GM03348 (cell line): Measurements from ENCODE around the gene NRP1.
"Not testable (repeated sequence)": the region's sequence is repeated elsewhere in the genome, so short reads cannot be mapped to it uniquely, and the experiment has no call there.

ENCODE experiments used
- DNase-seq: peaks from one replicate; pipeline ENCODE4 v3.0.0; 2012; ENCODE audit warnings: low spot score

Gene NRP1

DNA sequence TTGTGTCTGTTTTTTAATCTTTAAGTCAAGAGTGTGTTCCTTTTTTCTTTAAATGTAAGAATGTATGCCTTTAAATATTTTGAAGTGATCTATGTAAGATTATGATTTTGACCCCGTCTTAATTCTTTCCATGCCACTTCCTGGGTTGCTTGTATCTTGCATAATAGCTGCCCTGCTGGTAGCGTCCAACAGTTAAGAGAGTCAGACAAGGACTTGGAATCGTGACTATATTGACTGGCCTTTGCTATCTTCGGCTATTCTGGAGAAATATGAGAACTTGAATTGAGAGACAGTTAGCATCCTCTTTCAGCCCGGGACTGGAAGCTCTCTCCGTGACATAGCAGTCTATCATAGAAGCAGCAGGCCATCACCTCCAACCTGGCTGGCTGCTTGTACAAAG, 13.0 kb downstream of the NRP1 start:
- DNase-seq, result peak; percentile 29

- DNase-seq, result no peak
Measured at GRCh38 chr10:33320288-33320687, 14.2 kb downstream of the NRP1 start.

DNA sequence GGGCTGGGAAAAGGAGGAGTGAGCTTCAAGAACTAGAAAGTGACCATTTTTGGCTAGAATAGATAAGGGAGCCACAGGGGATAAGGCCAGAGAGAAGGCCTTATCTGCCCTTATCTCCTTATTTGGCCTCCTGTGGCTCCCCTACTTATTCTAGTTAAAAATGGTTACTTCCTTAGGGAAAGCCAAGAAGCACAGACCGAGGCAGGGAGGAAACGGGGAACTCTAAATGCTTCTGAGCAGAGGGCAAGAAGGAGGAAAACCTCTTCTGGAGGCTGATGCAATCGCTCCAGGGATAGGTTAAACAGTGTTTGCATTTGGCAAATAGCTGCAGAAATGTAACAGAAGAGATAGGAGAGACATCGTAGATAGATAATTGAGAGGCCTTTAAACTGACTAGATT, 18.6 kb downstream of the NRP1 start:
- DNase-seq, result no peak

GRCh38 chr10:33314811-33315561, 19.5 kb downstream of the NRP1 start:
- no peak for DNase-seq

- no peak for DNase-seq
Measured at GRCh38 chr10:33311640-33312039, 22.8 kb downstream of the NRP1 start.

GRCh38 chr10:33310853-33311252, 23.6 kb downstream of the NRP1 start:
- no peak for DNase-seq

DNA sequence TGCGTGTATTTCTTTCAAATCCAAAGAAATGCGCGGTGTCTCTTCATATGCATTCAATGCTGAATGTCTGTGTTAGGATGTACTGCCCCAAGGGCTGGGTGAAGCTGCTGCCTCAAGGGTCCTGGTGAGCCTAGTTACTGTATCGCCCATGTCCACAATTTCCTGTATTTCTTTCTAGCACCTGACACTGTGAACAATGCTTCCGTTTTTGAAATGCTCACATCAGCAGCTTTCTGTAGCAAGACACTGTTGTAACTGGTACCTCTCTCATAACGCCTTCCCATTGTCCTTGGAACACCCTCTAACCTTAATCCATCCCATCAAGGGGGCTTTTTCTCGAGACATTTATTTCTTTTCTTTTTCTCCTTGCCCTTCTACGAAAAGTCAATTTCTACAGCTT, 25.1 kb downstream of the NRP1 start:
- no peak for DNase-seq

DNA sequence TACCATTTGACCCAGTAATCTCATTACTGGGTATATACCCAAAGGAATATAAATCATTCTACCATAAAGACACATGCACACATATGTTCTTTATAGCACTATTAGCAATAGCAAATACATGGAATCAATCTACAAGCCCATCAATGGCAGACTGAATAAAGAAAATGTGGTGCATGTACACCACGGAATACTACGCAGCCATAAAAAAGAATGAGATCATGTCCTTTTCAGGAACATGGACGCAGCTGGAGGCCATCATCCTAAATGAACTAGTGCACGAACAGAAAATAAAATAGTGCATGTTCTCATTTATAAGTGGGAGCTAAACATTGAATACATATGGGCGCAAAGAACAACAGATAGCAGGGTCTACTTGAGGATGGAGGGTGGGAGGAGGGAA, 26.6 kb downstream of the NRP1 start:
- DNase-seq, result no peak

- DNase-seq, result peak; percentile 18
Measured at GRCh38 chr10:33306701-33307519, 27.6 kb downstream of the NRP1 start.

DNA sequence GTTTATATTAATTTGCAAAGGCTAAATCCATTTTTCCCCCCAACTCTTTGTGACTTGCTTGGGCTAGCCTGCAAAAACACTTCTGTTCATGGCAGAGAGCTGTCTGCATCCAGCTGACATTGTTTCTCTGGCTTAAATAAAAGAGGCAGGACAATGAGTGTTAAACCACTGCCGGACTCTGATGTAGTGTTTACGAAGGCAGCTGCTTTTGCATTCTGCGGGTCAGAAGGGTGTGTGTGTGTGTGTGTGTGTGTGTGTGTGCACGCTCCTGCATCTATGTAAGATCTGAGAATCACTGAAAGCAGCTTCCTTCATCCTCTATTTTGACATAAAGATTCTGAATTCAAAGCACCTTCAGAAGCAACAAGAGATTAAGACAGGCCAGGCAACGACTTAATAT, 28.3 kb downstream of the NRP1 start:
- DNase-seq, result no peak

GRCh38 chr10:33304423-33305225, 29.8 kb downstream of the NRP1 start:
- no peak for DNase-seq

DNA sequence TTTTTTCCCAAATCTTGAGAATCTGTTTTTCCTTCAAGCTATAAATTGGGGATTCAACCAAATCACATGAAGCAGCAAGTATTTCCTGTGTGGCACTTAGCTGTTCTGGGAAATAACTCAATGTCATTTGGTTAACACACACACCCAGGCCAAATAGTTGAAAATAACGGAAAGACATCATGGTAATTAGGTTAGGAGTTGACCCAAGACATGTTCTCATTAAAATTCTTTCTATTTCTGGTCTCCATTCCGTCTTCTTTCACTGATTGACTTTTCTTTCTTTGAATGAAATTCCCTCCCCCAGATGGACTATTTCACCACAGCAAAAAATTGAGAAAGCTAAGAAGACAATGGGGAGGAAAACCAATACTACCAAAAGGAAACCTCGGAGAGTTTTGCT, 30.5 kb downstream of the NRP1 start:
- DNase-seq, result peak; percentile 25

GRCh38 chr10:33302208-33302829, 32.1 kb downstream of the NRP1 start:
- no peak for DNase-seq

DNA sequence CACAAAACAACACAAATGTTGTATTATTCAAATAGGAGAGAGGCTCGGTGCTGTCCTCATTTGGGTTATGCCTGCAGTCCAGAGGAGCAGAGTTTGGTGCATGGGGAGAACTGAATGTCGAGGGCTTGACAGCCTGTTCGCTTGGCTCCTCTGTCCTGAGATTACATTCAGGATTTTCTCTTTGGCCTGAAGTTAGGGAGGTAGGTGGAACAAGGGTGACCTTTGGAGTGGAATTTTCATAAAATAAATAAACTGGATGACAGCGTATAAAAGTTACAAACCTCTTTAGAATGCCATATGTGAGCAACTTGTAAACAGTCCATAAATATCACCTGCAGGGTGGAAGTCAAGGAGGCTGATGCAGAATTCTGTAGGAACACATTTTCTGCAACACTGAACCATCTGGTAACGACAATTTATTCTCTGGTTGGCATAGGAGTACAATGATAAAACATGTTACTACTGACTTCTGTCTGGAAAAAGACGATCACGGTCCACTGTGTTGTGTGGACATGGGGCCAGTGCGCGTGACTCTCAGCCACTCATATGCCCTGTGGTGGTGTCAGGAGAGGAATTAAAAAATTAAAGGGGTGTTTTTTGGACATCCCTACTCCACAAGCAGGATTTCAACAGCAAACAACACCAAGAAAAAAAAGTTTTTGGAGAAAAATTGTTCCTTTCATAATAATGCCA, 33.2 kb downstream of the NRP1 start:
- DNase-seq, result no peak

- not testable (repeated sequence) for DNase-seq
Measured at GRCh38 chr10:33300544-33300943, 33.9 kb downstream of the NRP1 start.

DNA sequence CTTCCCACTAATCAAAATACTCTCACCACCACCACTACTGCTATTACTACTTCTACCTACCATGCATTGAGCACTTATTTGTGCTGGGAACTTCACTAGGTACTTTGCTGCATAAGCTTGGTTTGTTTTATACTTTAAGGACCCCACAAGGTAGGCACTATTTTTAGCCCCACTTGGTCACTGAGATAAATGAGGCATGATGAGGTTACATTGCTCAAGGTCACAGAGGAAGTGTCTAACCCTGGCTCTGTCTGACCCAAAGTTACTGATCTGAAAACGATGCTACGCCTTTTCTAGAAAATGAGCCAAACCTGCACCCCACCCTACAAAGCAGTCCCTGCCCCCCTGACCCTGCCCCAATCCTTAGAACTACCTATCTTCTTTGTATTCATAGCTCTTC, 35.6 kb downstream of the NRP1 start:
- no peak for DNase-seq

DNA sequence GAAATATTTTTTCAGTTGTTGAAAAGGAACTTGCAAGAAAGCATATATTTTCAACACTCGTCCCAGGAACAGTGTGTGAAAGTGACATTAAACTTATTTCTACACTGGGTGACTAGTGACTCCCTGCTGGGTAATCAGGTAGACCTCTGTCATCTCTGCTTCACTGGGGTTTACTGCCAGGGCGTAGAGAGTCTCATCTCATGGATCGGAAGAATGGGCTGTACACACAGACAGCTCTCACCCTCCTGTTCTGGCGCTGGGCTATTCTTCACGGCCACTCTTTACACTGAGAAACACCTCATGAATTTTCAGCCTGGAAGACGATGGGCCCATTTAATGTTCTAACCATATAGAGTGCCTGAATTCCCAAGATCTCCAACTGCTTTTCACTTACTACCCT, 36.4 kb downstream of the NRP1 start:
- DNase-seq, result no peak

- DNase-seq, result no peak
Measured at GRCh38 chr10:33295851-33296250, 38.6 kb downstream of the NRP1 start.

GRCh38 chr10:33293531-33294170, 40.8 kb downstream of the NRP1 start:
- DNase-seq, result no peak

DNA sequence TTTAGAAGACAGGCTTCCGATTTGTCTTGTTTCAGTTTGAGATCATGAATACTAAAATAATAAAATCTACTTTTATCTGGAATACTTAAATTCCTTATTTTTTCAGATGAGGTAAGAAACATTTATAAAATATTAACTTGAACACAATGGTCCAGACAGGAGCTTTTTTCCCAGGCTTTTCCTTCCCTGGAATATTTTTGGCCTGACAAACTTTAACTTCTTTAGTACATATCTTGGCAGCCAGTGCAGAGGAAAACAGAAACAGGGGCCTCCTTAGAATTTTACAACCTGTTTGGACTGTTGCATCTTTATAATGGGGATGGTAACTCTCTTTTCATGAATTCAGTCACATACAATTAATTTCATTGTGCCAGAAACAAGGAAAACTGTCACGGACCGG, 41.4 kb downstream of the NRP1 start:
- DNase-seq, result no peak

DNA sequence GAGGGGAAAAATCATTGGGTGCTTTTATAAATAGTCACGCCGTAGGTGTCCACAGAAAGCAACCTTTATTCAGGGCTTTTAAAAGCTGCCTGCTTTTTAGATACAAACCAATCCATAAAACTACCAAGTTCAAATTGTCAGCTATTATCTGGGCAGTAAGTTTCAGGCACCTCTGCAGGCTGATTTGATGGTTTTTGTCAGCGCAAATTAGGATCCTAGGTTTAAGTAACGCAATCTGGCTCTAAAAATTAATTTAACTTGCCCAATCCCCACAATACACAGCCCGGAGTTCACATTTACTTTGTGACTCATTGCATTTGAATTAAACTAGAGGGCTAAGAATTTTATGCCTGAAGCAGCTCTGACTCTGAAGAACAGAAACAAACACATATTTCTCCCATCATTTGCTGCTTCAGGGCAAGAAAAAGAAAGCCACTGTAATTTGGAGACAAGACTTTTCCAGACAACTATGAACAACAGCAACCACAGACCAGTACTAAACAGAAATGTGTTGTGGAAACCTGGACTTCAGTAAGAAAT, 43.3 kb downstream of the NRP1 start:
- DNase-seq, result peak; percentile 78
